Activated CD4-positive, alpha-beta memory T cell treated with anti-CD3 and anti-CD28 coated beads for 36 hours (primary cell): ENCODE results near the gene TRERF1. TPM values are rescaled to one million over a fixed set of nuclear protein-coding genes. Genes with fewer than 3 reads are reported as not detected.
"Not testable (repeated sequence)": the region's sequence is repeated elsewhere in the genome, so short reads cannot be mapped to it uniquely, and the experiment has no call there.

Experiments used
- CTCF ChIA-PET: fragments of 350-600 bp; sonication (Branson Sonifier 250); formaldehyde crosslinking; loops from one replicate; lab custom pipeline; 2021; ENCODE audit warnings: antibody characterized with exemption, inconsistent platforms; lab: Charles Lee
- POLR2A ChIA-PET: fragments of 350-600 bp; sonication (Branson Sonifier 250); formaldehyde crosslinking; loops from one replicate; lab custom pipeline; 2021; ENCODE audit warnings: antibody characterized with exemption; lab: Charles Lee
- DNase-seq: peaks from one replicate; pipeline ENCODE4 v3.0.0-alpha.2; 2020
- H3K27ac Mint-ChIP-seq: one replicate; pipeline ENCODE4 v1.8.0; 2021; ENCODE audit warnings: mixed read lengths
- H3K27me3 Mint-ChIP-seq: one replicate; pipeline ENCODE4 v1.8.0; 2021; ENCODE audit warnings: mixed read lengths
- H3K36me3 Mint-ChIP-seq: one replicate; pipeline ENCODE4 v1.8.0; 2021; ENCODE audit warnings: mixed read lengths
- H3K4me1 Mint-ChIP-seq: one replicate; pipeline ENCODE4 v1.8.0; 2021; ENCODE audit warnings: low read depth, mixed read lengths
- H3K4me3 Mint-ChIP-seq: one replicate; pipeline ENCODE4 v1.8.0; 2021; ENCODE audit warnings: mild to moderate bottlenecking, mixed read lengths
- H3K9me3 Mint-ChIP-seq: one replicate; pipeline ENCODE4 v1.8.0; 2021; ENCODE audit warnings: mixed read lengths
- intact Hi-C: fragments of 100-400 bp; cut with micrococcal nuclease; formaldehyde crosslinking; loops from one replicate; pipeline ENCODE4 v1.15.1; 2023
- total RNA-seq, 2 experiments: library from RNA; stranded (reverse); gene quantifications; one replicate each; pipeline ENCODE4 v1.2.3, GENCODE V29; 2021

Gene TRERF1
- total RNA-seq, 2 experiments from 2014 or later = 16.3 to 16.7 TPM

DNA sequence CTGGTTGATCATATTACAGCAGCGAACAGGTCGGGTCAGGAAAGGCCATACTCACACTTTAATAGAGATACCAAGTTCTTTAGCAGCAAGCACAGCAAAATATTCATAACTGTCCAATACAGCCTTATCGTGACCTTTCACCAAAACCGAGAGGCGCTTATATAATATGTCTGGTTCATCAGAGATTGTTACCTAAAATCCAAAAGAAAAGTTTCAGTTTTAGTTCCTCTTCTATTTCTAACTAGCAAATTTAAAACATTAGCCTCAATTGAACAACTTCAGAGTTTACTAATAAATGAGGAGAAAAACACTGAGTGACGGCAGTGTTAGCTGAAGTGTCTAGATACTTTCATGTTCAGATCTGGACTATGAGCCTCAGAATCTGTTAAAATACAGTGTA is 240.0 kb downstream of the TRERF1 start:
- Mint-ChIP-seq H3K27ac (no peak overlapping the region), H3K4me3 (no peak overlapping the region), H3K9me3 (no peaks in the 10 kb centered on the region), H3K27me3 (no peaks in the 10 kb centered on the region), H3K36me3 (peaks cover 42% of the 10 kb centered on the region), H3K4me1 (peaks cover 26% of the 10 kb centered on the region)
- intact Hi-C loops = no loop called here
- ChIA-PET CTCF (interaction anchor here (0.9 to 1.8 kb wide), 2 partner anchors 335 to 336 kb away, joined by 4 to 8 read pairs; no protein-coding TSS in a partner anchor), POLR2A (no interaction called here)
- no peak for DNase-seq

DNA sequence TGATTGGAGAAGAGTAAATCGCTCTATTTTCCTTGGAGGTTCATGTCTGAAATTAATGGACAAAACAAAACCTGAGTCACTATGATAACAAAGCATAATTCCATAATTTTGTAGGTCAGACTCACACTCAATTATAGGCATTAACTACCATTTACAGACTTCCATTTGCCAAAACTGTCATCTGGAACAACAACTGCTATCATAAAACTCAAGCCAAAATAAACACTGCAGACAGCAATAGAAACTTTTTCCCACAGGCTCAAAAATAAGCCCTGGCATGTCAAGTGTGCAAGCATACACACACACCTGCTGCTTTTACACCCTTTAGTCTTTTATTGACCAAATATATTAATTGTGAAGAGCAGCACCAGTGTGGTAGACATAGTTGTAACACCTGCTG is 241.2 kb downstream of the TRERF1 start:
- no peak overlapping the region for H3K27ac Mint-ChIP-seq
- H3K9me3 Mint-ChIP-seq = no peaks in the 10 kb centered on the region
- H3K4me1 Mint-ChIP-seq = peaks cover 17% of the 10 kb centered on the region

GRCh38 chr6:42207559-42207958 is 244.2 kb downstream of the TRERF1 start:
- H3K4me1 Mint-ChIP-seq, H3K27me3 Mint-ChIP-seq, POLR2A ChIA-PET, DNase-seq, H3K4me3 Mint-ChIP-seq, H3K9me3 Mint-ChIP-seq, H3K27ac Mint-ChIP-seq, intact Hi-C loops: not testable (repeated sequence)
- peaks cover 42% of the 10 kb centered on the region for H3K36me3 Mint-ChIP-seq
- CTCF ChIA-PET = interaction anchor here (1.2 kb wide), 1 partner anchor 103 kb away, joined by 3 read pairs; no protein-coding TSS in a partner anchor

More for the DNA sequence above, 241.2 kb downstream of the TRERF1 start:
- DNase-seq = no peak
- POLR2A ChIA-PET = no interaction called here
- no peak overlapping the region for H3K4me3 Mint-ChIP-seq
- no peaks in the 10 kb centered on the region for H3K27me3 Mint-ChIP-seq
- H3K36me3 Mint-ChIP-seq = peaks cover 46% of the 10 kb centered on the region
- CTCF ChIA-PET = no interaction called here
- intact Hi-C loops = no loop called here

- Mint-ChIP-seq H3K27me3 (no peaks in the 10 kb centered on the region), H3K36me3 (peaks cover 42% of the 10 kb centered on the region), H3K4me1 (peaks cover 7% of the 10 kb centered on the region), H3K27ac (no peak overlapping the region), H3K9me3 (peaks cover 3% of the 10 kb centered on the region), H3K4me3 (no peak overlapping the region)
- no peak for DNase-seq
- intact Hi-C loops = no loop called here
- ChIA-PET CTCF (interaction anchor here (0.9 to 2.5 kb wide), 3 partner anchors 10 to 343 kb away, joined by 3 to 7 read pairs (median 3); no protein-coding TSS in a partner anchor), POLR2A (no interaction called here)
Observed at GRCh38 chr6:42204768-42205282, 246.9 kb downstream of the TRERF1 start.

DNA sequence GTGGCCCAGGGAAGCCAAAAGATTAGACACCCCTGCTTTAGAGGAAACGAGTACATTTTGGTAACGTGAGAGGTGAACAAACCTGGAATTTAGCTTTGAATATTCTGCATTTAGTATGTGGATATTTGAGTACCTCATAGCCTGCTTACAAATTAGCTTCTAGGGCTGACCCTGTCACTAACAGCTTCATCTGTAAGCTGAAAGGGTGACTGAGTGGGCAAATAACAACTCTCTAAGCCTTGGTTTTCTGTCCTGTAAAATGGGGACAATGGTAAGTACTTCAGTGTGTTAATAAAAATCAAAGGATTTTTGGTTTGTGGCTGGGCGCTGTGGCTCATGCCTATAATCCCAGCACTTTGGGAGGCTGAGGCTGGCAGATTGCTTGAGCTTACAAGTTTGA is 248.5 kb downstream of the TRERF1 start:
- CTCF ChIA-PET = interaction anchor here (1.4 to 1.6 kb wide), 2 partner anchors 11 to 344 kb away, joined by 5 to 8 read pairs; no protein-coding TSS in a partner anchor
- Mint-ChIP-seq H3K9me3 (peaks cover 3% of the 10 kb centered on the region), H3K27ac (no peak overlapping the region), H3K4me1 (peaks cover 8% of the 10 kb centered on the region), H3K36me3 (peaks cover 36% of the 10 kb centered on the region), H3K4me3 (no peak overlapping the region), H3K27me3 (no peaks in the 10 kb centered on the region)
- no peak for DNase-seq
- POLR2A ChIA-PET = no interaction called here
- intact Hi-C loops = no loop called here

DNA sequence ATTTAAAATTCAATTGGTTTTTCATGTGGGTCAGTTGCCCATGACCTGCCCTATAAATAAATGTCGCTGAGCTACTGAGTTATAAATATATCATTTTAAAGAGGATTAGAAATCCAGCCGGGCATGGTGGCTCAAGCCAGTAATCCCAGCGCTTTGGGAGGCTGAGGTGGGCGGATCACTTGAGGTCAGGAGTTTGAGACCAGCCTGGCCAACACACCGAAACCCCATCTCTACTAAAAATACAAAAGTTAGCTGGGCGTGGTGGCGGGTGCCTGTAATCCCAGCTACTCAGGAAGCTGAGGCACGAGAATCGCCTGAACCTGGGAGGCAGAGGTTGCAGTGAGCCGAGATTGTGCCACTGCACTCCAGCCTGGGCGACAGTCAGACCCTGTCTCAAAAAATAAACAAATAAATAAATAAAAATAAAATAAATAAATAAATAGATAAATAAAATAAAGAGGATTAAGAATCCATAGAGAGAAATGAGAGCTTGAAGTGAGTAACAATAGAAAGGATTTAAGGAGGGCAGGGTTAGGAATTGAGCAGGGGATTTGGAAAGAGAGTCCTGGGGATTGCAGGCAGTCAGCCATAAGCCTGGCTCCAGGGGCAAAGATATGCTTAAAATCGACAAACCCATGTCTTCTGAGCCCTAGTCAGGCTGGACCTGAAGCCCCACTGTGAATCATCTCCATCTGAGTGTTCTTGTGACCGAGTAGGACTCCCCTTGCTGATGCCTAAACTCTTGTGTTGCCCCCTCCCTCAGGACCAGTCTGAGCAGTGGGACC is 249.4 kb downstream of the TRERF1 start:
- ChIA-PET POLR2A (interaction anchor here (1.0 kb wide), 1 partner anchor 103 kb away, joined by 3 read pairs; no protein-coding TSS in a partner anchor), CTCF (interaction anchor here (1.4 to 2.9 kb wide), 3 partner anchors 12 to 345 kb away, joined by 5 to 12 read pairs (median 8); no protein-coding TSS in a partner anchor)
- DNase-seq, intact Hi-C loops, H3K9me3 Mint-ChIP-seq, H3K4me3 Mint-ChIP-seq, H3K27me3 Mint-ChIP-seq, H3K4me1 Mint-ChIP-seq, H3K27ac Mint-ChIP-seq: not testable (repeated sequence)
- peaks cover 28% of the 10 kb centered on the region for H3K36me3 Mint-ChIP-seq

- peaks cover 24% of the 10 kb centered on the region for H3K36me3 Mint-ChIP-seq
Observed at GRCh38 chr6:42201382-42201781, 250.3 kb downstream of the TRERF1 start.

DNA sequence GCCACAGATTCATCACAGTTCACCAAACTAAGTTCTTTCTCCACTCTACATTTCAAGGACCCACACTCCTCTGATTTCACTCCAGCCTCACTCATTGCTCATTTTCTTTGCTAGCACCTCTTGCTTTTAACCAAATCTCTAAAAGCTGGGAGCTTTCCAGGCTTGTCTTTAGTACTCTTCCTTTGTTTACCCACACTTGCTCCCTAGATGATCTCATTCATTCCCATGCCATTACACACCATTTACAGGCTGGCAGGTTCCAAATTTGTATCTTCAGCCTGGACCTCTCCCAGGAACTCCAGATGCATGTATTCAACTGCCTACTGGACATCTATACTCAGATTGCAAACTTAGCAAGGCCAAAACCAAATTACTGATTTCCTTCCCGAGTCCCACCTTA is 251.7 kb downstream of the TRERF1 start:
- Mint-ChIP-seq H3K27ac (no peak overlapping the region), H3K27me3 (no peaks in the 10 kb centered on the region), H3K9me3 (peaks cover 3% of the 10 kb centered on the region), H3K36me3 (peaks cover 21% of the 10 kb centered on the region), H3K4me3 (no peak overlapping the region), H3K4me1 (peaks cover 2% of the 10 kb centered on the region)
- no peak for DNase-seq
- ChIA-PET CTCF (interaction anchor here (1.3 to 2.9 kb wide), 2 partner anchors 15 to 95 kb away, joined by 4 to 12 read pairs; no protein-coding TSS in a partner anchor), POLR2A (interaction anchor here (0.7 kb wide), 1 partner anchor 254 kb away, joined by 3 read pairs; no protein-coding TSS in a partner anchor)
- intact Hi-C loops = no loop called here

More at GRCh38 chr6:42201382-42201781, 250.3 kb downstream of the TRERF1 start:
- Mint-ChIP-seq H3K27me3 (no peaks in the 10 kb centered on the region), H3K27ac (no peak overlapping the region), H3K9me3 (peaks cover 3% of the 10 kb centered on the region), H3K4me1 (peaks cover 2% of the 10 kb centered on the region), H3K4me3 (no peak overlapping the region)
- ChIA-PET CTCF (interaction anchor here (2.9 kb wide), 1 partner anchor 13 kb away, joined by 12 read pairs; no protein-coding TSS in a partner anchor), POLR2A (no interaction called here)
- no peak for DNase-seq
- intact Hi-C loops = no loop called here

GRCh38 chr6:42199106-42199981 is 252.4 kb downstream of the TRERF1 start:
- no peak overlapping the region for H3K4me3 Mint-ChIP-seq
- DNase-seq = no peak
- ChIA-PET POLR2A (interaction anchor here (0.7 to 0.8 kb wide), 2 partner anchors 111 to 254 kb away, joined by 3 read pairs; no protein-coding TSS in a partner anchor), CTCF (interaction anchor here (1.3 to 2.9 kb wide), 2 partner anchors 15 to 95 kb away, joined by 4 to 12 read pairs; no protein-coding TSS in a partner anchor)
- H3K9me3 Mint-ChIP-seq = peaks cover 3% of the 10 kb centered on the region
- no peaks in the 10 kb centered on the region for H3K27me3 Mint-ChIP-seq
- no peak overlapping the region for H3K27ac Mint-ChIP-seq
- H3K4me1 Mint-ChIP-seq = peaks cover 2% of the 10 kb centered on the region
- peaks cover 21% of the 10 kb centered on the region for H3K36me3 Mint-ChIP-seq
- intact Hi-C loops = no loop called here

DNA sequence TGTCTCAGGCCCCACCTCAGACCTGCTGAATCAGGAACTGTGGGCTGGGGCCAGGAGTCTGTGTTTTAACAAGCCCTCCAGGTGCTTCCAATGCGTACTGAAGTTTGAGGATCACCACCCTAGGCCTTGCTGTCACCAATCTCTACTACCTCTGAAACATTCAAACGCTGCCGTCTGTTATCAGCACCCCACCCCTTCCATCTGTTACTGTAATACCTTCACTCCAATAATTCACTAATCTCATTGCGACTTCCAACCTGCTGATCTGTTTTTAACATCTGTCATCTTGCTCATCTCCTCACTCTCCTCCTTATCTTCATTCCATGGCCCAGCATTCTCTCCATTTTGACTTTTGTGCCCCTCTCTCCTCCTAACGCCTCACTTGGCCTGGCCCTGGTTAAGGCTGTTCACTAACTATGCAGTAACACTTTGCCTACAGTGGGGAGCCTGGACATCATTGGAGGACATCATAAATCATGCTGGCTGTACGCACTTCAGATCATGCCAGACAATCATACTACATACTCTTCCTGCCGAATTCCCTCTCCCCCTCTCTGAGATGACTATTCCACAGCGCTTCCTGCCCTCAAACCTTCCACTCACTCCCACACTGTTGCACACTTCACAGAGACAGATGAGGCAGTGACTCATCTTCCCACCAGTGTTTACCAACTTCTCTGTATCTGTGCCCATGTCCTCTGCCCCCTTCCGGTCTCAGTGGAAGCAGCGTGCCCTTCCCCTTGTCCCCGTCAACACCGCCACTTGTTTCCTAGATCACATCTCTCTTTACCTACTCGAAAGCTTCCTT is 254.0 kb downstream of the TRERF1 start:
- H3K27ac Mint-ChIP-seq = no peak overlapping the region
- H3K36me3 Mint-ChIP-seq = peaks cover 21% of the 10 kb centered on the region
- H3K4me3 Mint-ChIP-seq = no peak overlapping the region
- peak; percentile 54 for DNase-seq
- ChIA-PET CTCF (no interaction called here), POLR2A (no interaction called here)
- intact Hi-C loops = no loop called here
- H3K4me1 Mint-ChIP-seq = peaks cover 2% of the 10 kb centered on the region
- H3K9me3 Mint-ChIP-seq = peaks cover 3% of the 10 kb centered on the region
- no peaks in the 10 kb centered on the region for H3K27me3 Mint-ChIP-seq

GRCh38 chr6:42195415-42195814 is 256.3 kb downstream of the TRERF1 start:
- H3K9me3 Mint-ChIP-seq = peaks cover 3% of the 10 kb centered on the region
- H3K4me3 Mint-ChIP-seq = no peak overlapping the region
- peaks cover 2% of the 10 kb centered on the region for H3K4me1 Mint-ChIP-seq
- CTCF ChIA-PET = no interaction called here
- no peak overlapping the region for H3K27ac Mint-ChIP-seq
- POLR2A ChIA-PET = no interaction called here
- no peaks in the 10 kb centered on the region for H3K27me3 Mint-ChIP-seq
- intact Hi-C loops = no loop called here
- DNase-seq = no peak
- H3K36me3 Mint-ChIP-seq = peaks cover 11% of the 10 kb centered on the region
